Inferior parietal cortex (tissue), 1 donor: ENCODE results near the gene ACOT12.
"Not testable (repeated sequence)": the region's sequence is repeated elsewhere in the genome, so short reads cannot be mapped to it uniquely, and the experiment has no call there.

Experiments used
- DNase-seq: peaks from one replicate; pipeline ENCODE4 v3.0.0-alpha.2; 2016; ENCODE audit errors: extremely low spot score

Gene ACOT12

GRCh38 chr5:81338213-81338612 lies 55.7 kb downstream of the ACOT12 start:
- not testable (repeated sequence) for DNase-seq

DNA sequence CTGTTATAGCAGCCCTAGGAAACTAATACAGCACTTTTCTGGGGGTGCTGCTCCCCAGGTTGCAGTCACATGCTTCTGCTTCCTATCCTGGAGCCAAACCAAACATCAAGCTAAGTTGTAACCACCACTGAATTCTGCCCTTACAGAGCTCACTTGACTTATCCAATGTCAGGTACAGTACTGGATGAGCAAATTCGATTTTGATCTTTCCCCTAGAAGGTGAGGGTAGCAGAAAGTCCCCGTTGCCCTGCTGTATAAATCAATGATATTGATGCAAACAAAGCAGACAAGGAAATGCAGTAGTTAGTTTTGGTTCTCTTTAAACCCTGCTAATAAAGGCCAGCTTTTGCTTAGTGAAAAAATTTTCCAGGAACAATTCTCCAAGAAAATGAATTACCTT lies 56.1 kb downstream of the ACOT12 start:
- DNase-seq: no peak

DNA sequence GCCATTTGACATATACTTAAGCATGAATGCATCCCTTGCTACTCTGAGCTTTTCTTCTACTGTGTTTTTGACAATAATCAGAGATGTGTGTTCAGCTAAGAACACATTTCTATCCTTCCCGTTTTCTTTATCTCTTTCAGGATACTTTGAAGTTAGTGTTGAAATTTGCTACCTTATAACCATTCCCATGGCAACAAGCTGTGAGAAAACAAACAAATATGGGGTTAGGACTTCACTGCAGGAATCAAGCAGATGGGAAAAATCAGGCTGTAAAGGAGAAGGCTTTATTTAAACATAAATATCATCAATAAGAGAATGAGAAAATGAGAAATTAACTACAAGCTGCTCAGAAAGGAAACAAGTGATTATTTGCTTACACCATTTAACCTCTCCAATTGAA lies 57.4 kb downstream of the ACOT12 start:
- DNase-seq: no peak

DNA sequence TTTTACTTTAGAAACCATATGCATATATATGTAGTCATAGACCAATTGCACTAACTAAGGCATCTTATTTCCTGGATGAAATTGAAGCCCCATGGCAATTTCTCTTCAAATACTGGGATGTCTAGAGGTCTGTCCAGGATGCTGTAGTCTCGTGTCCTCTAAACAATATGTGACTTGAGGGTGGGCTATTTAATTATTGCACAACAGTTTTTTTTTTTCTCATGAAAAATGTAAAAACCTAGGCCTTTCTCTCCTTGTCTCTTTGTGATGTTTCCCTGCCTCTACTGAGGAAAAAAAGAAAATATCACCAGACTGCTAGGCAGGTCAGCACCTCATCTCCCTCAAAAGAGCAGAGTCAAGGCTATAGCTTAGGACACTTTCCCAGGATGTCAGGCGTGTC lies 58.0 kb downstream of the ACOT12 start:
- DNase-seq: no peak

DNA sequence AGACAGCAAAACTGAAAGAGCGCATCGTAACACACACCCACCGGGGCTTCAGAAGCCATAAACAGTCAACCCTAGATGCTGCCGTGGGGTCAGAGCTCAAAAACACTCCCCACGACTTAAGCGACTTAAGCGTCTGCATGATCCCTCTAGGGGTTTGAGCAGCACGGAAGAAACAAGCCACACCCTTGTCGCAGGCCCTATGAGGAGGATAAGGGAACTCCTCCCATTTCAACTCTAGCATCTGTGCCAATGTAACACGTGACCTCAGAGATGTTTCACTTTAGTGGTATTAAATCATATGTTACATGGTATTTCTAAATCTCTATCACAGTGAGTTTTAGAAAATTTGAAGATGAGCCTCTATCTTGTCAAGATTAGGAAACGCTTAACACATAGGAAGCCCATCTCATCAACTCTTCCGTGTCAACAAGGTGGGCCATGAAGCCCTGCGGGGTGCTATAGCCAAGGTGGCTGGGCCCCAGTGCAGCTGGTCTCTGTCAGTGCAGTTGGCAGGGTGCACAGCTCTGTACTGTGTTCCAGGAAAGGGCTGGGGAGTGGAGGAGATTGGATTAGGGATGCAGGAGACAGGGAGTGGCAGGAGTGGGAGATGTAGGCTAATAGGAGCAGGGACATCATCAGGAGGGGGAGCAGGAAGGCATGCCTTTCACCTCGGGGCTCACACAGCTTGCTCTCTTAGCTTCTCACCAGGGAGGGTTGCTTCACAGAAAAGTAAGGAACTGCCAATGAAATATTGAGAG lies 59.5 kb downstream of the ACOT12 start:
- no peak for DNase-seq

DNA sequence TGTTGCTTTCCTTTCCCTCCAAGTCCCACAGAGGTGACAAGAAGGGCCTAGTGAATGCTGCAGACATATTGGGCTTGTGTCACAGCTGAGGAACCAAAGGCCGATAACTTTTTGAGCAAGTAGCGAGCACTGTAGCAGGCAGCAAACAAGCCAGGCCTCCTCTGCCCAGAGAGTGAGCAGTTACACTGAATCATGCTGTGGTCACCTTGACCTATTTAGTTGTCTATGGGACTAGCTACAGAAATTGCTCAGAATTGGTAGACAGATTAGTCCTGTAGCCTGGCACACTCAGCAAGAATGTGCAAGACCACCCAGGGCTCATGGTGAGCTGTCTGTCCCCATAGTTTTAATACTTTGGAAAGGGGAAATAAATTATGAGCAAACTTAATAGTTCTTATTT lies 67.4 kb downstream of the ACOT12 start:
- DNase-seq: no peak

- DNase-seq: no peak
These were observed 76.4 kb downstream of the ACOT12 start for GRCh38 chr5:81317536-81317935.

- DNase-seq: no peak
These were observed 77.4 kb downstream of the ACOT12 start for GRCh38 chr5:81316571-81316970.

GRCh38 chr5:81315830-81316229 lies 78.1 kb downstream of the ACOT12 start:
- DNase-seq: no peak

DNA sequence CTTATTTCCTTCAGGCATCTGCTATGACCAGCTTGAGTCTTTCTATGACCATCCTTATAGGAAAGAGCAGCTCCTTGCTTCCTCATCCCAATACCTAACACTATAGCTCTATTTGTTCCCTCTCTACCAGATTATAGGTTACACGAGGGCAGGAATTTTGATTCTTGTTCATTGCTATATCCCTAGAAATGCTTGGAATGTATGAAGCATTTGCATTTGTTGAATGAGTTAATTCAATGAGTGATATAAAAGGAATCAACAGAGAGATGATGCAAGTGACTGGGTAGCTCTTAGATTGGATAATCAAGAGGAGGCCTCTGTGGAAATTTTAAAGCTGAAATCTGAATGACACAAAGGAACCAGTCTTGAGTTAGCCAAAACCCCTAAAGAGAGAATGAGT lies 78.6 kb downstream of the ACOT12 start:
- DNase-seq: no peak

GRCh38 chr5:81314581-81314980 lies 79.4 kb downstream of the ACOT12 start:
- DNase-seq: no peak

DNA sequence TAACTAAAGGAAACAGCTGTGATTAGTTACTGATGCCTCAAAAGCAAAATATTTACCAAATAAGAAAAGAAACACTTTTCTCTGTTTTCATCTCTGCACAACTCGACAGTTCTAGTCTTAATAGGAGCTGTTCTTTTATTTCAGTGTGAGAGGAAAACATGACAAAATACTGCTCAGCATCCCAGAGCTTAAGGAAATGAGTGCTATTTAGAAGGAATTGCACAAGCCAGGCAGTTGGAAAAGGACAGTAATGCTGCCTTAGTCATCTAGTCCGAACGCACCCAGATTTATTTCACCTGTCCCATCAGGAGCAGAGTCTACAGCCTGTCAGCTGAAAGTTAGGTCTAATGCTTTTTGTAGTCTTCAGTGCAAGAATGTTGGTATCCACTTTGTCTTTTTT lies 80.2 kb downstream of the ACOT12 start:
- DNase-seq: no peak

GRCh38 chr5:81313278-81313677 lies 80.7 kb downstream of the ACOT12 start:
- DNase-seq: no peak

- no peak for DNase-seq
These were observed 83.4 kb downstream of the ACOT12 start for GRCh38 chr5:81310402-81311063.

GRCh38 chr5:81308836-81309235 lies 85.1 kb downstream of the ACOT12 start:
- DNase-seq: no peak

DNA sequence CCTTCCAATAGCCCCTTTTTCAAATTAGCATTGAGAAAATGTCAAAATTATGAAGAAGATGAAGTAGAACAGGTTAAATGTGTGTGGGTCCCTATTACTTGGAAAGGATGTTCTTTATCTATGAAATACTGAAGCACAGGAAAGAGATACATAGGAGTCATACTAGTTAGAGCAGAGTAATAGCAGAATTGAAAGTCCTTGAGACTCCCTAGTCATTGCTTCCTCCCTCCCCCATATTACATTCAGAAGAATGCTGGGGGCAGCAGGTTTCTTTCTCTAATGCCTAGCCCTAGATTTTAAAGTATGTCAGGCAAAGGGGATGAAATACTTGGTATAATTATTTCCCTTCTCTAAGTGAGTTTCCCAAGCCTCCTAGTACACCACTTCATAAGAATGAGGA lies 88.1 kb downstream of the ACOT12 start:
- DNase-seq: no peak

DNA sequence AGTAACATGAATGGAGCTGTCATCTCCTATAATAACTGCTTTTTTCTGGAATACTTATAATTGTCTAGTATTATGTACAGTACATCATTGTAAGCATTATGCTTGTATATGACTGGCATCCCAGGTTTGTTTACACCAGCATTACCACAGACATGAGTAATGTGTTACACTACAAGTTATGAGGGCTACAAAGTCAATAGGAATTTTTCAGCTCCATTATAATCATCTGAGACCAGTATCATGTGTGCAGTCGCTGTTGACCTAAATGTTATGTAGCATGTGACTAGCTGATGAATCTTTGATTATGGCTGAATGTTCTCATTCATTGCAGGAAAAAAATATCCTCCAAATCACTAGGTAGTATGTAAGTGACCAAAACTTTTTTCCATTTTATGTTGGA lies 90.4 kb downstream of the ACOT12 start:
- DNase-seq: no peak

DNA sequence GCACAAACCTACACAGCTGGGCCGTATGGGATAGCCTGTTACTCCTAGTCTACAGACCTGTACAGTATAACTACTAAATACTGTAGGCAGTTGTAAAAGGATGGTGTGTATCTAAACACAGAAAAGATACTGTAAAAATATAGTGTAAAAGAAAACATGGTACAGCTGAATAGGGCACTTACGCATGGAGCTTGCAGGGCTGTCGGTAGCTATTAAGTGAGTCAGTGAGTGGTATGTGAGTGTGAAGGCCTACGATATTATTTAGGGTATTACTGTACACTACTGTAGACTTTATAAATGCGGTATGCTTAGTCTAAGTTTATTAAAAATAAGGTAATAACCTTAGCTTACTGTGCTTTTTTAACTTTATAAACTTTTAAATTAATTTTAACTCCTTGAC lies 91.3 kb downstream of the ACOT12 start:
- DNase-seq: no peak

DNA sequence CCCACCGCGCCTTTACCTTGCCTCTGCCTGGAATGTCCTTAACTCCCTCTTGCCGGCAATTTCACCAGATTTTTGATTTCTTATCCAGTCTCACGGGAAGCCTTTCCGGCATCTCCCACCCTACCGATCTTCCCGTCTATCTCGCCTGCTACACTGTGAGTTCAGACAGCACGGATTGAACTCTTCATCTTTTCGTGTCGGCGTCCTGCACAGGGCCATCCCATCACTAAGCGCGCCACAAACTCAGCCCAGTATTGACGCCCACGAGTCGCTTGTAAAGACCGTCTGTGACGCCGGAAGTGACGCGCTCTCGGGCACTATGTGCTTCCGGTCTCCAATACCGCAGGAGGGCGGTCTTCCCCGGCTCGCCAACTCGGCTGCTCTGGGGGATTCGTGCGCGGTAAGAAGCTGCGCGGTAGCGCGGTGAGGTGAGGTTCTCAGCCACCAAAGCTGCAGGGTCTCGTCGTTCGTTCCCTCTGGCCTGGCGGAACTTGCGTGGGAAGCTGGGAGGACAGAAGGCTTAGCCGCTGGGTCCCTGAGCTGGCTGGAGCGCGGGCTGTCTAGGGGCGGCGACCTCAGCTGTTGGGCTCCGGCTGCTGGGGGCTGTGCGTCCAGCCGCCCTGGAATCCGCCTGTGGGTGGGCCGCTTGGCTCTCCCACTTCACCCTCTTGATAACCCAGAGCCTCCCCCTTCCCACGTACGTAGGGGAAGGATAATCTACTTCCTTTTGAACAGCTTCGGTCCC lies 92.5 kb downstream of the ACOT12 start, which contains the start of gene ZCCHC9:
TSS of gene ZCCHC9 (plus strand) at position 317 of the 745 bp plus-strand sequence. CDS start 3,171 bp downstream, outside the sequence.
- DNase-seq: peak; percentile 97

- DNase-seq: no peak
These were observed 93.0 kb downstream of the ACOT12 start for GRCh38 chr5:81300921-81301270.

DNA sequence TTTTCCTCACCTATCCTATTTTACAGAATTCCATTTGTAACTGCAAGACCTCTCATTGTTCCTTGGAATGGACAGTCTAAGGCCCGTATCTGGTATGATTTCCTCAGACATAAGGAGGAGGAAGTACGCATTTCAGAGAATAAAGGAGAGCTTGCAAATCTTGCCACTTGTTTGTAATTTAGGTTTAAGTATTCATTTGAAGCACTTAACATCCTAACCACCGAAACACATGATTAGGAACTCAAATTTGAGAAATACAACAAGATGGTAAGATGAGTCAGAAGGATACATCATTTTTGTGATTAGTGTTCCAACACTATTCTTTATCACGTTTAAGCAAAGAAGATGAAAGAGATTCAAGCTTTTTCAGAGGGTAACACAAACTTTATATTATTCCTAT lies 96.4 kb downstream of the ACOT12 start:
- no peak for DNase-seq

DNA sequence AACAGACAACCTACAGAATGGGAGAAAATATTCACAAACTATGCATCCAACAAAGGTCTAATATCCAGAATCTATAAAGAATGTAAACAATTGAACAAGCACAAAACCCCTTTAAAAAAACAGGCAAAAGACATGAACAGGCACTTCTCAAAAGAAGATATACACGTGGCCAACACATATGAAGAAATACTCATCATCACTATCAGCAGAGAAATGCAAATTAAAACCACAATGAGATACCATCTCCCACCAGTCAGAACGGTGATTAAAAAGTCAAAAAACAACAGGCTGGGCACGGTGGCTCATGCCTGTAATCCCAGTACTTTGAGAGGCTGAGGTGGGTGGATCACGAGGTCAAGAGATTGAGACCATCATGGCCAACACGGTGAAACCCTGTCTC lies 99.9 kb downstream of the ACOT12 start:
- not testable (repeated sequence) for DNase-seq

GRCh38 chr5:81292130-81292529 lies 101.8 kb downstream of the ACOT12 start:
- no peak for DNase-seq
